Tibial artery (tissue), 4 donors: ENCODE results near the gene PNPLA5.

Experiments
- DNase-seq, 2 donors: peaks; one replicate each; pipeline ENCODE4 v3.0.0-alpha.2; 2019
- H3K27ac ChIP-seq, 2 donors: fragments of 200-600 bp; sonication (generic) in 1 of 2; 1 replicate in 1 of 2; 2 replicates in 1 of 2; pipeline ENCODE4 v1.5.1; 2018 to 2019; ENCODE audit warnings: mild to moderate bottlenecking in 1 of 2
- H3K27me3 ChIP-seq, 2 donors: fragments of 200-600 bp; sonication (generic) in 1 of 2; one replicate each; pipeline versions ENCODE4 v1.5.1 to v1.6.0; 2016 to 2019
- H3K36me3 ChIP-seq, 3 donors: fragments of 200-600 bp; sonication (generic) in 2 of 3; one replicate each; pipeline ENCODE4 v1.5.1; 2016 to 2019; ENCODE audit warnings: mild to moderate bottlenecking in 2 of 3
- H3K4me1 ChIP-seq, 4 donors: fragments of 200-600 bp; sonication (generic) in 2 of 4; 1 replicate in 3 of 4; 2 replicates in 1 of 4; pipeline ENCODE4 v1.5.1; 2016 to 2019
- H3K4me3 ChIP-seq, 2 donors: fragments of 200-600 bp; sonication (generic) in 1 of 2; 1 replicate in 1 of 2; 2 replicates in 1 of 2; pipeline ENCODE4 v1.5.1; 2018 to 2019; ENCODE audit warnings: mild to moderate bottlenecking in 2 of 2
- H3K9me3 ChIP-seq, 3 donors: fragments of 200-600 bp; sonication (generic) in 1 of 3; one replicate each; pipeline ENCODE4 v1.5.1; 2016 to 2019
- CTCF ChIP-seq, 2 experiments: fragments of 200-600 bp in 1 of 2; fragments of 450-650 bp in 1 of 2; IDR thresholded peaks; one replicate each; pipeline ENCODE4 v1.5.1; 2017 to 2019; ENCODE audit warnings: antibody characterized with exemption in 2 of 2, mild to moderate bottlenecking in 1 of 2, moderate library complexity in 1 of 2
- intact Hi-C: fragments of 100-400 bp; cut with DNase I; formaldehyde crosslinking; loops from one replicate; pipeline ENCODE4 v1.15.0; 2023; ENCODE audit warnings: low total_unique reads

PNPLA5 gene

DNA sequence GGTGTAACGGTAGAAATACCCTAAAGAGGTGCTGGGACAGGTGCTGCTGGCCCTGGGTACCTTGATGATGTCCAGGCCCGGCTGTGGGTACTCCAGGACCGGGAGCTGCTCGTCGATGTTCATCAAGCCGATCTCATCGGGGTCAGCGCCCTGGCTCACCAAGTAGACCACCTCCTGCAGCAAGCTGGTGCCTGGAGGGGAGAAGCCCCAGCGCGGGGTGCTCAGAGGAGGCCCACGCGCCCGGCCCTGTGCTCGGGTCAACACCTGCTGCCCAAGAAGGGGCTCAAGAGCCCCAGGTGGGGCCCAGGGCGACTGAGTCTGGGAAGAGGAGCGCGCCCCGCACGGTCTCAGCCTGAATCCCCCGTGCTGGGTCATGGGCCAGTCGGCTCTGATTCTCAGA is 50.1 kb downstream of the PNPLA5 start:
- Histone ChIP-seq H3K4me3 (no peak overlapping the region), H3K36me3 (no peaks in the 10 kb centered on the region), H3K4me1 (no peaks in the 10 kb centered on the region), H3K27ac (no peak overlapping the region), H3K27me3 (peaks cover 0 to 21% of the 10 kb centered on the region in 2 donors), H3K9me3 (no peaks in the 10 kb centered on the region)
- DNase-seq = no peak
- intact Hi-C loops = no loop called here
- TF ChIP-seq CTCF (IDR thresholded peaks at IDR 0.05) = no peak

DNA sequence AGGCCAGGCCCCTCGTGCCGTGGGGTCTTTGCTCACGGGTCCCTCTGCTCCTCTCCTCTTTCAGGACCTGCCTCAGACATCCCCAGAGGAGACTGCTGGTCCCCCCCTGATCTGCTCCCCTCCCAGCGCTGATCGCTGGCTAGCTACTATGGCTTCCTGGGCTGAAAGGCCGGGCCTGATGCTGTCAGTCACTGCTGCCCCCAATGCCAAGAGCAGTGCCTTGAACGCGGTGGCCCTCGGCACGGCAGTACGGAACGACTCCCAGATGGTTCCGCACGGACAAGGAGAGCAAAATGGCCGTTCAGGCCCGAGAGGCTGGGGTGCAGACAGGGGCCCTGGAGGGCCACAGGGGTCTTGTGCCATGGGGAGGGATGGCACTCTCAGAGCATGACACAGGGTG is 51.0 kb downstream of the PNPLA5 start:
- H3K27ac ChIP-seq = no peak overlapping the region
- intact Hi-C loops = no loop called here
- H3K36me3 ChIP-seq = no peaks in the 10 kb centered on the region
- no peaks in the 10 kb centered on the region for H3K9me3 ChIP-seq
- TF ChIP-seq CTCF (IDR thresholded peaks at IDR 0.05) = no peak
- H3K4me3 ChIP-seq = no peak overlapping the region
- no peaks in the 10 kb centered on the region for H3K4me1 ChIP-seq
- peaks cover 0 to 29% of the 10 kb centered on the region in 2 donors for H3K27me3 ChIP-seq
- no peak for DNase-seq

GRCh38 chr22:43840431-43840830 is 51.4 kb downstream of the PNPLA5 start:
- Histone ChIP-seq H3K9me3 (no peaks in the 10 kb centered on the region), H3K4me3 (no peak overlapping the region), H3K36me3 (no peaks in the 10 kb centered on the region), H3K4me1 (no peaks in the 10 kb centered on the region), H3K27me3 (peaks cover 0 to 29% of the 10 kb centered on the region in 2 donors), H3K27ac (no peak overlapping the region)
- no peak for DNase-seq
- TF ChIP-seq CTCF (IDR thresholded peaks at IDR 0.05) = no peak
- intact Hi-C loops = no loop called here

DNA sequence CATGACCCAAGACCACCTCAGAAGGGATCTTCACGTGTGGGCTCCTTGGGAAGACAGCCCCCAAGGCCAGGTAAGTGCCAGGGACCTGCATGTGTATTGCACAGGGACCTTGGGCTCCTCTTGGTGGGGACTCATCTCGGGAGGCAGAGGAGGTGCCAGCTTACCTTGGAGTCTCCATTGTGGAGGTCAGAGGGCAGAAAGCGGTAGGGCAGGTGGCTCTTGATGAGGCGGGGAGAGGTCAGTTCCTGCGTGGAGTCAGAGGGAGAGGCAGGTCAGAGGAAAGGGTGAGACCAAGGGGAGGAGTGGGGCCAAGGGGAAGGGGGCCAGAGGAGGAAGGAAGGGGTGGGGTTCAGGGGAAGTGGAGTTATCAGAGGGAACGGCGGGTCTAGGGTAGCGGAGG is 52.0 kb downstream of the PNPLA5 start:
- Histone ChIP-seq H3K4me3 (no peak overlapping the region), H3K27me3 (peaks cover 0 to 29% of the 10 kb centered on the region in 2 donors), H3K36me3 (no peaks in the 10 kb centered on the region), H3K4me1 (no peaks in the 10 kb centered on the region), H3K27ac (no peak overlapping the region), H3K9me3 (no peaks in the 10 kb centered on the region)
- intact Hi-C loops = no loop called here
- TF ChIP-seq CTCF (IDR thresholded peaks at IDR 0.05) = no peak
- no peak for DNase-seq

DNA sequence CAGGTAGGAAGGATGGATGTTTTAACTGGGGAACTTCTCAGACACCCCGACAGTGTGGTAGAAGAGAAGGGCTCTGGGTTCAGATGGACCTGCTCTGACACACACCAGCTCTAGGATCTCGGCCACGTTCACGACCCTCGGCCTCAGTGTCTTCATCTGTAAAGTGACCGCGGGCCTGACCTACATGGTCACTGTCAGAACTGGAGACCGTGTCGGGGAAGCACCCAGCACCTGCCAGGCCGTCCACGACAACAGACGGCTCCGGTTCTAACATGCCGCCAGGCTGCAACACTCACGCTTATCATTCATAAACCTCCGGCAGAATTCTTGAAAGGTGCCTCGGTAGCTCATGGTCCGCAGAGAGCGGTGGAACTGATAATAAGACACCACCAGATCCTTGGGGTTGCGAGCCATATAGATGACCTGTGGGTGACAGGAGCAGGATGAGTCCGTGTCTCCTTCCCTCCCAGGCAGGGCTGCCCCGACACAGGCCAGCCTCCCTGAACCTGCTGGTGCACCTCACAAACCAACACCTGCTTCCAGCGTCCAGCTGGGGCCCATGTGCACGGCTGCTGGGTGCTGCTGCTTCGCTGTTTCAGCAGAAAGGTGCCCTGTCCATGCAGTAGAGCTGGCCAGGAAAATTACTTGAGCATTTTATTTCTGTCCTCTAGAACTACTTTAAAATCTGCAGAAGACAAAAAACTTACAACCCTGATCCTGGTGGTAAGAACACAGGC is 53.1 kb downstream of the PNPLA5 start:
- Histone ChIP-seq H3K9me3 (no peaks in the 10 kb centered on the region), H3K27ac (no peak overlapping the region), H3K36me3 (no peaks in the 10 kb centered on the region), H3K4me1 (no peaks in the 10 kb centered on the region), H3K4me3 (no peak overlapping the region), H3K27me3 (peaks cover 0 to 32% of the 10 kb centered on the region in 2 donors)
- intact Hi-C loops = no loop called here
- no peak for TF ChIP-seq CTCF (IDR thresholded peaks at IDR 0.05)
- no peak for DNase-seq
